ENCODE measurements around the gene KIF5B.

GRCh38 chr10:32031920-32032319 lies 24.3 kb downstream of the KIF5B start:
- no peak for TF ChIP-seq POLR2A (IDR thresholded peaks at IDR 0.05; ENCODE audit: low read length)
- no peak for TF ChIP-seq GATA1 (IDR thresholded peaks at IDR 0.05; ENCODE audit: low read depth, low read length)

Data from erythroblast (primary cell).